ENCODE data around the gene CCDC182.

The CCDC182 gene

GRCh38 chr17:57733085-57733484 lies 12.0 kb downstream of the CCDC182 start:
- TF ChIP-seq CTCF (IDR thresholded peaks at IDR 0.05; ENCODE audit: low read depth, low read length), result no peak
- no peak for TF ChIP-seq MAX (IDR thresholded peaks at IDR 0.05; ENCODE audit: low read depth, low read length)
- no peak for TF ChIP-seq MYC (IDR thresholded peaks at IDR 0.05; ENCODE audit: low read depth, low read length)
- no peak for TF ChIP-seq POLR2A (IDR thresholded peaks at IDR 0.05; ENCODE audit: extremely low read depth, insufficient read length)
- no peak for DNase-seq (ENCODE audit: low read depth)
- H3K4me3 ChIP-seq (ENCODE audit: low read depth, low read length), result no peak overlapping the region

GRCh38 chr17:57732062-57732461 lies 13.0 kb downstream of the CCDC182 start:
- no peak overlapping the region for H3K4me3 ChIP-seq (ENCODE audit: low read depth, low read length)
- TF ChIP-seq CTCF (IDR thresholded peaks at IDR 0.05; ENCODE audit: low read depth, low read length), result no peak
- TF ChIP-seq POLR2A (IDR thresholded peaks at IDR 0.05; ENCODE audit: extremely low read depth, insufficient read length), result no peak
- no peak for TF ChIP-seq MAX (IDR thresholded peaks at IDR 0.05; ENCODE audit: low read depth, low read length)
- TF ChIP-seq MYC (IDR thresholded peaks at IDR 0.05; ENCODE audit: low read depth, low read length), result no peak
- DNase-seq (ENCODE audit: low read depth), result no peak

- no peak for TF ChIP-seq MYC (IDR thresholded peaks at IDR 0.05; ENCODE audit: low read depth, low read length)
- TF ChIP-seq CTCF (IDR thresholded peaks at IDR 0.05; ENCODE audit: low read depth, low read length), result no peak
- no peak for TF ChIP-seq MAX (IDR thresholded peaks at IDR 0.05; ENCODE audit: low read depth, low read length)
- TF ChIP-seq POLR2A (IDR thresholded peaks at IDR 0.05; ENCODE audit: extremely low read depth, insufficient read length), result no peak
- no peak for DNase-seq (ENCODE audit: low read depth)
Observed at GRCh38 chr17:57730026-57730701, 14.9 kb downstream of the CCDC182 start.

GRCh38 chr17:57727630-57728175 lies 17.4 kb downstream of the CCDC182 start:
- TF ChIP-seq MYC (IDR thresholded peaks at IDR 0.05; ENCODE audit: low read depth, low read length) (no peak), MAX (IDR thresholded peaks at IDR 0.05; ENCODE audit: low read depth, low read length) (no peak), CTCF (IDR thresholded peaks at IDR 0.05; ENCODE audit: low read depth, low read length) (no peak), POLR2A (IDR thresholded peaks at IDR 0.05; ENCODE audit: extremely low read depth, insufficient read length) (no peak)
- H3K4me3 ChIP-seq (ENCODE audit: low read depth, low read length), result no peak overlapping the region
- DNase-seq (ENCODE audit: low read depth), result no peak

More at GRCh38 chr17:57730026-57730701, 14.9 kb downstream of the CCDC182 start:
- no peak overlapping the region for H3K4me3 ChIP-seq (ENCODE audit: low read depth, low read length)

GRCh38 chr17:57726838-57727237 lies 18.3 kb downstream of the CCDC182 start:
- no peak for DNase-seq (ENCODE audit: low read depth)
- H3K4me3 ChIP-seq (ENCODE audit: low read depth, low read length), result no peak overlapping the region
- TF ChIP-seq MAX (IDR thresholded peaks at IDR 0.05; ENCODE audit: low read depth, low read length) (no peak), POLR2A (IDR thresholded peaks at IDR 0.05; ENCODE audit: extremely low read depth, insufficient read length) (no peak), CTCF (IDR thresholded peaks at IDR 0.05; ENCODE audit: low read depth, low read length) (no peak), MYC (IDR thresholded peaks at IDR 0.05; ENCODE audit: low read depth, low read length) (no peak)
